ENCODE data around the gene ACTN3. TPM values are rescaled to one million over a fixed set of nuclear protein-coding genes. Genes with fewer than 3 reads are reported as not detected.

ACTN3 gene
- total RNA-seq, 1 donor from 2014 or later: 2.0 TPM

DNA sequence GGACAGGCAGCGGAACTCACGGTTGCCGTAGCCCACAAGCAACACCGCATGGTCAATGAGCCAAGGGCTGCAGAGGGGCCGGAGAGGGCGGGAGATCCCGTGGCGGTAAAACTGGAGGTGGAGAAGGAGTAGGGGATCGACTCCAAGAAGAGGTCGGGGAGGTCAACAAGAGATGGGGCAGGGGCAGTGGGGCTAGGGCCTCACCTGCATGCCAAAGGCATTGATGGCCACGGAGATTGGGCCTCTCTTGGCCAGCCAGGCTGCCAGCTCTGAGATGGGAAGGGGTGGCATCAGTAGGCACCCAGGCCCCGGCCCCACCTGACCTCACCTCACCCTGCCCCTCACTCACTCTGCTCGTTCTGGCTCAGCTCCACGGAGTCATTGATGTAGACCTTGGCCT is 17.8 kb downstream of the ACTN3 start:
- H3K27me3 Mint-ChIP-seq (ENCODE audit: unreplicated experiment): peaks cover 8% of the 10 kb centered on the region
- DNase-seq: no peak
- H3K9me3 Mint-ChIP-seq (ENCODE audit: unreplicated experiment): peaks cover 8% of the 10 kb centered on the region
- peaks cover 6% of the 10 kb centered on the region for H3K4me1 Mint-ChIP-seq (ENCODE audit: low read depth, unreplicated experiment)
- H3K36me3 Mint-ChIP-seq (ENCODE audit: unreplicated experiment): no peaks in the 10 kb centered on the region
- no peak overlapping the region for H3K27ac Mint-ChIP-seq (ENCODE audit: unreplicated experiment)
- H3K4me3 Mint-ChIP-seq (ENCODE audit: unreplicated experiment): no peak overlapping the region
- TF ChIP-seq, protein P1, sequence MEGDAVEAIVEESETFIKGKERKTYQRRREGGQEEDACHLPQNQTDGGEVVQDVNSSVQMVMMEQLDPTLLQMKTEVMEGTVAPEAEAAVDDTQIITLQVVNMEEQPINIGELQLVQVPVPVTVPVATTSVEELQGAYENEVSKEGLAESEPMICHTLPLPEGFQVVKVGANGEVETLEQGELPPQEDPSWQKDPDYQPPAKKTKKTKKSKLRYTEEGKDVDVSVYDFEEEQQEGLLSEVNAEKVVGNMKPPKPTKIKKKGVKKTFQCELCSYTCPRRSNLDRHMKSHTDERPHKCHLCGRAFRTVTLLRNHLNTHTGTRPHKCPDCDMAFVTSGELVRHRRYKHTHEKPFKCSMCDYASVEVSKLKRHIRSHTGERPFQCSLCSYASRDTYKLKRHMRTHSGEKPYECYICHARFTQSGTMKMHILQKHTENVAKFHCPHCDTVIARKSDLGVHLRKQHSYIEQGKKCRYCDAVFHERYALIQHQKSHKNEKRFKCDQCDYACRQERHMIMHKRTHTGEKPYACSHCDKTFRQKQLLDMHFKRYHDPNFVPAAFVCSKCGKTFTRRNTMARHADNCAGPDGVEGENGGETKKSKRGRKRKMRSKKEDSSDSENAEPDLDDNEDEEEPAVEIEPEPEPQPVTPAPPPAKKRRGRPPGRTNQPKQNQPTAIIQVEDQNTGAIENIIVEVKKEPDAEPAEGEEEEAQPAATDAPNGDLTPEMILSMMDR (IDR thresholded peaks at IDR 0.05; ENCODE audit: partially characterized antibody, unreplicated experiment): no peak

DNA sequence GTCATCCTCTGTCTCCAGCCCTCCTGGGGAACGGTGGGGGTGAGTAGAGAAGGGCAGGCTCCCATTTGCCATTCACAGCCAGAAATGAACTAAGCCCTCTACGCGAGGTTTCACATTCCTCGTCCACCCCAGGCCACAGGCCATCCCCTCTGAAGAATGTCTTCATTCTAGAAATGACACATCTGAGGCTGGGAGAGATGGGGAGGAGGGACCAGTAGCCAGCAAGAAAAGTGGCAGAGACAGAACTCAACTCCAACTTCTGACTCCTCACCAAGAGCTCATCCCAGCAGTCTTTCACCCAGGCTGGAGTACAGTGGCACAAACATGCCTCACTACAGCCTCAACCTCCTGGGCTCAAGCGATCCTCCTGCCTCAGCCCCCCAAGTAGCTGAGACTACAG is 18.3 kb downstream of the ACTN3 start:
- Mint-ChIP-seq H3K4me1 (ENCODE audit: low read depth, unreplicated experiment) (peaks cover 7% of the 10 kb centered on the region), H3K36me3 (ENCODE audit: unreplicated experiment) (no peaks in the 10 kb centered on the region), H3K27ac (ENCODE audit: unreplicated experiment) (no peak overlapping the region), H3K4me3 (ENCODE audit: unreplicated experiment) (no peak overlapping the region), H3K27me3 (ENCODE audit: unreplicated experiment) (peaks cover 8% of the 10 kb centered on the region), H3K9me3 (ENCODE audit: unreplicated experiment) (peaks cover 8% of the 10 kb centered on the region)
- no peak for DNase-seq
- TF ChIP-seq, protein P1 (IDR thresholded peaks at IDR 0.05; ENCODE audit: partially characterized antibody, unreplicated experiment): no peak

DNA sequence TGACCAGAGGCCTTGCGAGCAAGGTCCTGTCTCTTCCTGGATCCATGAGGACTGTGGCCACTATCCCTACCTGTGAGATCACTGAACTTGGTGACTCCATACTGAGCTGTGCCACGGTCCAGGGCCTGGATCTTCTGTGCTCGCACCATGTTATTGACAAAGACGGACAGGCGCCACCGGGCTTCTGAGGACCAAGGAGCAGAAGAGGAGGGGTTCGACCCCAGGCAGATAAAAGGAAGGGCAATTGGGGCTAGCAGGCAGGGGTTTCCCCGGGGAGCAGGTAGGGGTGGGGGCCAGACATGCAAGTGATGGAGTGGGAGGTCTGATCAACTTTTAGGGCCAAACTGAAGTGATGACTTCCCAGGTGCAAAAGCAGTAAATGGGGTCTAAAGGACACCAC is 19.5 kb downstream of the ACTN3 start:
- H3K36me3 Mint-ChIP-seq (ENCODE audit: unreplicated experiment): no peaks in the 10 kb centered on the region
- H3K4me3 Mint-ChIP-seq (ENCODE audit: unreplicated experiment): no peak overlapping the region
- peaks cover 4% of the 10 kb centered on the region for H3K27me3 Mint-ChIP-seq (ENCODE audit: unreplicated experiment)
- TF ChIP-seq, protein P1 (IDR thresholded peaks at IDR 0.05; ENCODE audit: partially characterized antibody, unreplicated experiment): no peak
- peaks cover 14% of the 10 kb centered on the region for H3K4me1 Mint-ChIP-seq (ENCODE audit: low read depth, unreplicated experiment)
- H3K9me3 Mint-ChIP-seq (ENCODE audit: unreplicated experiment): peaks cover 7% of the 10 kb centered on the region
- no peak for DNase-seq
- no peak overlapping the region for H3K27ac Mint-ChIP-seq (ENCODE audit: unreplicated experiment)

DNA sequence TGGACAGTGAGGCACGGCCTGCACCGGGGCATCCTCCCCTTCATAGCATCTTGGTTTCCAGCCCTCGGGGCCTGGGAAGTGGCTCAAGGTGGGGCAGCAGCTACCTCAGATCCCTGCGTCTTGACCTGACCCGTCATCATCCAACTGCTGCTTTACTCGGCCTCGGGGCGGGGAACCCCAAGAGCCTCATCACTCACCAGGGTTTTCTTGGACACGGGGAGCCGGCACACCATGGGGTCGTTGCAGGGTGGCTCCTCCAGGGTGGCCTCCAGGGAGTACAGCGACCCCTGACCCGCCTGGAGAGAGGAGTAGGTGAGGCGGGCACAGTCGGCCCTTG is 21.1 kb downstream of the ACTN3 start:
- Mint-ChIP-seq H3K4me1 (ENCODE audit: low read depth, unreplicated experiment) (peaks cover 12% of the 10 kb centered on the region), H3K4me3 (ENCODE audit: unreplicated experiment) (peak overlapping the region; percentile 55), H3K36me3 (ENCODE audit: unreplicated experiment) (no peaks in the 10 kb centered on the region), H3K27ac (ENCODE audit: unreplicated experiment) (no peak overlapping the region), H3K9me3 (ENCODE audit: unreplicated experiment) (peaks cover 3% of the 10 kb centered on the region), H3K27me3 (ENCODE audit: unreplicated experiment) (peaks cover 2% of the 10 kb centered on the region)
- no peak for DNase-seq
- TF ChIP-seq, protein P1 (IDR thresholded peaks at IDR 0.05; ENCODE audit: partially characterized antibody, unreplicated experiment): no peak

DNA sequence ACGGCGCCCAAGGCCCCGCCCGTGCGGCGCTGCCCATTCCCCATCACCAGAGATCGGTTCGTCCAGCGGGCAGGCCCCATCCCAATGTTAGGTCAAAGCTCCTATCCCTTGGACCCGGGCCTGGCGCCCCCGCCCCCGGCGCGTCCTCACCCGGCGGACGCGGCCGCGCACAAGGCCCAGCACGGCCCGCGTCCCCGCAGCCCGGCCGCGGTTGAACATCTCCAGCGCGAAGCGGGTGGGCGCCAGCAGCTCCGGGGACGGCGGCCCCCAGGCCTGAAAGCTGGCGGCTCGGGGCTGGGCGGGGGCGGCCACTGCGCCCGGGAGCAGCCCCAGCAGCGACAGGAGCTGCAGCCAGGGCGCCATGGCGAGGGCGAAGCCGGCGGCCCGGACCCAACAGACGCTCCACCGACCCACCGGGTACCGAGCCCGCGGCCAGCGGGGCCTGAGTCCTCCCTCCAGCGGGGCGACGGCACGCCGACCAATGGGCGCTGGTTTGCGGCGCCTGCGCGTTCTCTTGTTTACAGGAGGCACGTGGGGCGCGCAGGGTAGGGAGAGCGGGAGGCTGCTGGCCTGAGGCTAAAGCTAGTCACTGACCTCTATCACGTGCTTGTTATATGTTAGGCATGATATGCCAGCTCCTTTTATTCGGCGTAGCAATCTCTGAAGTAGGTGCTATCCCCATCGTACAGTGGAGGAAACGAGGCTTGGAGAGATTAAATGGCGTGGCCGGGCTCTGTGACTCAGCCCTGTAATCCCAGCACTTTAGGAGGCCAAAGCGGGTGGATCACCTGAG is 21.6 kb downstream of the ACTN3 start, which contains the start of gene CTSF:
Gene CTSF (minus strand): TSS at position 483 of the 793 bp plus-strand sequence. CDS start 120 bp downstream, at position 363.
- H3K4me3 Mint-ChIP-seq (ENCODE audit: unreplicated experiment): peak within 1 kb of the TSS; percentile 55
- DNase-seq: peak; percentile 84
- H3K36me3 Mint-ChIP-seq (ENCODE audit: unreplicated experiment): no peaks in the 10 kb centered on the region
- H3K9me3 Mint-ChIP-seq (ENCODE audit: unreplicated experiment): peaks cover 3% of the 10 kb centered on the region
- no peaks in the 10 kb centered on the region for H3K27me3 Mint-ChIP-seq (ENCODE audit: unreplicated experiment)
- TF ChIP-seq, protein P1 (IDR thresholded peaks at IDR 0.05; ENCODE audit: partially characterized antibody, unreplicated experiment): no peak
- H3K27ac Mint-ChIP-seq (ENCODE audit: unreplicated experiment): no peak within 1 kb of the TSS
- peaks cover 11% of the 10 kb centered on the region for H3K4me1 Mint-ChIP-seq (ENCODE audit: low read depth, unreplicated experiment)
